Duodenal mucosa (tissue), 2 donors: Measurements from ENCODE around the gene PLD1.
A peak's percentile ranks its signal among the peaks of the same experiment; 100 is the strongest.
"Not testable (repeated sequence)": the region's sequence is repeated elsewhere in the genome, so short reads cannot be mapped to it uniquely, and the experiment has no call there.

Source experiments
- H3K27ac ChIP-seq: one replicate; pipeline ENCODE4 v1.7.0; 2013; ENCODE audit warnings: low read depth, low read length
- H3K27me3 ChIP-seq, 2 donors: one replicate each; pipeline ENCODE4 v1.7.0; 2013; ENCODE audit warnings: low read length in 2 of 2, control low read depth in 1 of 2; ENCODE audit not compliant: insufficient read depth in 2 of 2, control insufficient read depth in 1 of 2
- H3K36me3 ChIP-seq, 2 donors: one replicate each; pipeline ENCODE4 v1.7.0; 2013; ENCODE audit warnings: low read length in 2 of 2, control low read depth in 1 of 2; ENCODE audit not compliant: insufficient read depth in 2 of 2, control insufficient read depth in 1 of 2
- H3K4me1 ChIP-seq, 2 donors: one replicate each; pipeline ENCODE4 v1.7.0; 2013; ENCODE audit warnings: low read length in 2 of 2, control low read depth in 1 of 2; ENCODE audit not compliant: insufficient read depth in 2 of 2, control insufficient read depth in 1 of 2
- H3K4me3 ChIP-seq, 2 donors: one replicate each; pipeline ENCODE4 v1.7.0; 2013; ENCODE audit warnings: low read length in 2 of 2, low read depth in 1 of 2
- H3K9ac ChIP-seq, 2 donors: one replicate each; pipeline ENCODE4 v1.7.0; 2013; ENCODE audit warnings: low read length in 2 of 2, low read depth in 1 of 2
- H3K9me3 ChIP-seq, 2 donors: one replicate each; pipeline ENCODE4 v1.7.0; 2013; ENCODE audit warnings: low read length in 2 of 2, control low read depth in 1 of 2; ENCODE audit not compliant: control insufficient read depth in 1 of 2

The PLD1 gene

DNA sequence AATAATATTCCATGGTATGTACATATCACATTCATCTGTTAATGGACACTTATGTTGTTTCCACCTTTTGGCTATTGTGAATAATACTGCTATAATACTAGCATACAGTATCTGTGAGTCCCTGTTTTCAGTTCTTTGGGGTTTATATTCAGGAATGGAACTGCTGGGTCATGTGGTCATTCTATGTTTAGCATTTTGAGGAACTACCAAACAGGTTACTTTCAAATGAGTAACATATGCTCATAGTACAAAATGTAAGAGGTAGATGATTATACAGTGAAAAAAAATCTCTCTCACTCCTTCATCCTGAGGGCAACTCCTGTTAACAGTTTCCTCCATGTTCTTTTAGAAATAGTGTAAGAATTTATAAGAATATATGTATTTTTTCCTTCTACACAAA lies 162.2 kb downstream of the PLD1 start:
- Histone ChIP-seq H3K36me3 (peaks cover 18 to 20% of the 10 kb centered on the region in 2 donors), H3K27ac (no peak overlapping the region), H3K4me3 (no peak overlapping the region), H3K9me3 (no peaks in the 10 kb centered on the region), H3K4me1 (peaks cover 3 to 6% of the 10 kb centered on the region in 2 donors), H3K27me3 (no peaks in the 10 kb centered on the region), H3K9ac (no peak overlapping the region)

DNA sequence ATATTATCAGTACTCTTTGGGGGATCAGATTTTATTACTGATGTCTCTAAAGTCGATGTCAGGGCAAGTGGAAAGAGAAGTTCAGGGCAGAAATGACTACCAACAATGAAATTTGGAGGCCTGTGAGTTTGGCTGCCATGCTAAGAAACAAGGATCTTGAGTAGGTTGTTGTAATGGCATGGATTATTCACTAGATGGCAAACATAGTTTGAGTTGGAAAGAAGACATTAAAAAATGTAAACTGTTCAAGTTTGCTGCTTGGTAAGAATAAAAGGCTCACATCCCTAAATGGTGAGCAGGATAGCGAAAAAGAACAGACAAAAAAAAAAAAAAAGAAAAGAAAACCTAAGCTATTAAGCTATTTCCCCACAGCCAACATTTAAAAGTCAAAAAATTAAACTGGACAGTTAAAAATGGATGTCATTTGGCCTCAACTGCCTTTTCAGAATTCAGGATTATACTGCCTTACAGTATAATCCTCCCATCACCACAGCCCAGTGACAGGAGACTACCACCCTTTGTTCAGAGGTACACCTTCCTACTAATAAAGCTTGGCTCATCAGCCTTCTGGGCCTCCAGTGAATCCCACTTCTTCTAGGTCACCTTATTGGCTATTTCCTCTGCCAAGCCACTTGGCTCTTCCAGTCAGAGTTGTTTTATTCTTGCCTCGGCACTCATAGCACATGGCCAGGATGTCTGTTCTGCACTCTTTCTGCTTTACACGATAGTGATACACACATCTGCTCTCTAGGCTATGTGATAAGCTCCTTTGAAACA lies 163.7 kb downstream of the PLD1 start:
- Histone ChIP-seq H3K4me1 (peaks cover 3 to 6% of the 10 kb centered on the region in 2 donors), H3K27ac (no peak overlapping the region), H3K36me3 (peaks cover 23 to 26% of the 10 kb centered on the region in 2 donors), H3K9me3 (no peaks in the 10 kb centered on the region), H3K4me3 (no peak overlapping the region), H3K27me3 (no peaks in the 10 kb centered on the region), H3K9ac (peak overlapping the region in 1 of 2 donors; percentile 20)

DNA sequence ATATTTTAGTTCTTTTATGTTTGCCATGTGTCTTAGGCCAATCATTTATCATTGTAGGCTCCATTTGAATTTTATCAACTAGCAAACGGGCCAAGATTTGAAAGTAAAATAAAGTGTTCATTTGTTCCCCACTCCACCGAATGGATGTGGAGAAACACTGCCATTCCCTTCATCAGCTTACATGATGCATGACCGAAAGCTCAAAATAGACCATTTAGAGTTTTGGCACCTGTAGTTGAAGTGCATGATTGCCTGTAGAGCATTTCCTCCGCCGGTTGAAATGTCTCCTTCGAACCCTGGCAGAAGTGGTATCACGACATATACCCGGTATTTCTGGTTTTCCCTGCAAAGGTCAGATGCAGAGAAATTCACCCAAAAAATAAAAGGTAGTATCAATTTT lies 165.6 kb downstream of the PLD1 start:
- no peak overlapping the region for H3K9ac ChIP-seq
- no peaks in the 10 kb centered on the region for H3K9me3 ChIP-seq
- H3K27me3 ChIP-seq, result no peaks in the 10 kb centered on the region
- no peak overlapping the region for H3K27ac ChIP-seq
- H3K4me3 ChIP-seq, result no peak overlapping the region
- peaks cover 0 to 6% of the 10 kb centered on the region in 2 donors for H3K4me1 ChIP-seq
- peaks cover 19 to 21% of the 10 kb centered on the region in 2 donors for H3K36me3 ChIP-seq

- Histone ChIP-seq H3K4me1 (peaks cover 0 to 6% of the 10 kb centered on the region in 2 donors), H3K36me3 (peaks cover 19 to 23% of the 10 kb centered on the region in 2 donors), H3K9me3 (no peaks in the 10 kb centered on the region), H3K4me3 (no peak overlapping the region), H3K9ac (no peak overlapping the region), H3K27me3 (no peaks in the 10 kb centered on the region), H3K27ac (no peak overlapping the region)
Observed at GRCh38 chr3:171643681-171644080, 166.6 kb downstream of the PLD1 start.

DNA sequence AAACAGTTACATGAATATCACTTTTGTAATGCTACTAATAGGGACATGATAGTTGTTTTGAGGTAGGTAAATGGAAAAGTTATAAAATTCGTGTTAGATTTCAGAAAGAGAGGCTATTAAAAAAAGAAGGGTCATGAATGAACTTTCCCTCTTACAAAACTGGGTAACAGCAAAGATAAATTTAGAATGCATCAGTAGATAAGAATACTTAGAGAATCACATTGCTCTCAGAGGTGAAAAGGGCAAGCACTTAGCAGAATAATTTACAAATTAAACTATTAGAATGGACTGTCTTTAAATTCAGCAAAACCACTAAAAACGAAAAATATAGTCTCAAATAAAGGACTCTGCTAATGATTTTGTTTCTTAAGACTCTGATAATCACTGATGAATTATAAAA lies 167.2 kb downstream of the PLD1 start:
- Histone ChIP-seq H3K36me3 (peaks cover 19 to 28% of the 10 kb centered on the region in 2 donors), H3K27ac (no peak overlapping the region), H3K27me3 (no peaks in the 10 kb centered on the region), H3K4me3 (no peak overlapping the region), H3K9ac (no peak overlapping the region), H3K4me1 (peaks cover 0 to 6% of the 10 kb centered on the region in 2 donors), H3K9me3 (no peaks in the 10 kb centered on the region)

DNA sequence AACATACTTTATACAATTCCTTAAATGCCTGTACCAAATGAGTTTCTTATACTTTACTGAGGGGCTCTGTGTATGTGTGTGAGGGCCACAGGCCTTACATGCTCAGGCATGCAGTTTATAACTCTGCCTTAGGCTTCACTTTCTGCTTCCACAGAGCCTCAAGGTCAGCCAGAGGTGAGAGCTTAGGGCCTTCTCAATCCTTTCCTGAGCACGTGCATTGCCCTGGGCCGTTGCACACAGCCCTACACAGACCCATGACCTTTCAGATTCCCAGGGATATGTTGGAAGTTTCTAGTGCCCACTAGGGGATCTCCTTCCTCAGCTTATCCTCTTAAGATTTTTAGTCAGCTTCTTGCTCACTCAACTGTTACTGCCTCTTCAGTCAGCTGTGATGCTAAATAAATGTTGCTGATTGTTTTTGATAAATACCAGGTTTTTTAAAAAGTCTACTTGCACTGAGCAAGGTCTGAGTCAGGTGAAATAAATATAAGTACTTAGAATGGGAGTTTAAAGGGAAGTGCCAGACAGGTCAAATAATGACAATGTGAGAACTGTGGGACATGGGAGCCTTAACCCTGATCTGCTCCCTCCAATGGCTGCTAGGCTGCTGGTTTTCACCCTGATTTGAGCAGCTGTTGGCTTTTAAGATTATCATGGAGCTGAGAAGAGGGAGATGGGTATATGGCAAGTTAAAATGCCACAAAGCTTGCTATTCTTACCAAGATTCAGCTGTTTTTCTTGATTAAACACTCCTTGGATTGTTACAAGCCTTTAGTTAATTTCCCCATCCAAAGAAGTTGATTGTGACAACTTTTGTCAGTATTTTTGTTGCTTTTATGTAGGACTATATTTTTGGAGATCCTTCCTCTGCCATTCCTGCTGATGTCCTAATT lies 169.5 kb downstream of the PLD1 start:
- no peaks in the 10 kb centered on the region for H3K27me3 ChIP-seq
- H3K4me3 ChIP-seq, result no peak overlapping the region
- H3K9ac ChIP-seq, result no peak overlapping the region
- no peaks in the 10 kb centered on the region for H3K9me3 ChIP-seq
- no peaks in the 10 kb centered on the region for H3K4me1 ChIP-seq
- H3K27ac ChIP-seq, result no peak overlapping the region
- peaks cover 19 to 35% of the 10 kb centered on the region in 2 donors for H3K36me3 ChIP-seq

- Histone ChIP-seq H3K27ac (no peak overlapping the region), H3K27me3 (no peaks in the 10 kb centered on the region), H3K4me1 (no peaks in the 10 kb centered on the region), H3K36me3 (peaks cover 3 to 27% of the 10 kb centered on the region in 2 donors), H3K9me3 (no peaks in the 10 kb centered on the region), H3K4me3 (no peak overlapping the region), H3K9ac (no peak overlapping the region)
Observed at GRCh38 chr3:171636666-171637065, 173.6 kb downstream of the PLD1 start.

DNA sequence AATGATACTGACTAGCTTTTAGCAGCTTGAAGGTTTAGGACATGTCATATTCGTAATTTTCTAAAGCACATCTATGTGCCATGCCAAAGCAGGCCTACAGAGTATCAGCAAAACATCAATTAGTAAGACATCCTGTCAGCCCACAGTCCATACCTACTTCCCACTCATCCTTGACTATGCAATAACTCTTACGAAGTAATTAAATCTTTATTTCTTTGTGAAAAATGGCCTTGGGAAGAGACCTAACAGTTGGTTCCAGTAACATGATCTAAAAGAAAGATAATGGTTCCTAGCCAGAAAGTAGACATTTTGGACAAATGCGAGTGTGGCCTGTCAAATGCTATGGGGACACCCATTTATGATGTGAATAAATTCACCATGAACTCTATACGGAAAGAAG lies 177.5 kb downstream of the PLD1 start:
- Histone ChIP-seq H3K27me3 (no peaks in the 10 kb centered on the region), H3K27ac (no peak overlapping the region), H3K4me1 (no peaks in the 10 kb centered on the region), H3K4me3 (no peak overlapping the region), H3K9ac (no peak overlapping the region), H3K9me3 (no peaks in the 10 kb centered on the region), H3K36me3 (peaks cover 0 to 19% of the 10 kb centered on the region in 2 donors)

DNA sequence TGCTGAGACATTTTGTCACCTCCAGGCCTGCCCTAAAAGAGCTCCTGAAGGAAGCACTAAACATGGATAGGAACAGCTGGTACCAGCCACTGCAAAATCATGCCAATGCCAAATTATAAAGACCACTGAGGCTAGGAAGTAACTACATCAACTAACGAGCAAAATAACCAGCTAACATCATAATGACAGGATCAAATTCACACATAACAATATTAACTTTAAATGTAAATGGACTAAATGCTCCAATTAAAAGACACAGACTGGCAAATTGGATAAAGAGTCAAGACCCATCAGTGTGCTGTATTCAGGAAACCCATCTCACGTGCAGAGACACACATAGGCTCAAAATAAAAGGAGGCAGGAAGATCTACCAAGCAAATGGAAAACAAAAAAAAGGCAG lies 183.5 kb downstream of the PLD1 start:
- not testable (repeated sequence) for H3K9ac ChIP-seq, H3K27me3 ChIP-seq, H3K9me3 ChIP-seq

DNA sequence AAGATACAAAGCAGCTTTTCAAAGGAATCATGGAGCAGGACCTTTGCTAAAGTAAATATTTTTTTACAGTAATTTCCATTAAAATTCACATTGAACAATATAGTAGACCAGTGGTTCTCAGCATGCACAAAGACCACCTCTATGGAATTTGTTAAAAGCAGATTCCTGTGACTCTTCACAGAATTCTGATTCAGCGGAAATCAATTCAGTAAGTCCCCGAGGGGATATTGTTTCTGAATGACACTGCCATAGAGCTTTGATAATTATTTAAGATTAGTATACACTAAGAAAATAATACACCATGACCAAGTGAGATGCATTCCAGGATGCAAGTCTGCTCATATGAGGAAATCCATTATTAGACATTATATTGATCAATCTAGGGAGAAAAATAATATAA lies 188.2 kb downstream of the PLD1 start:
- H3K27ac ChIP-seq, result no peak overlapping the region
- no peaks in the 10 kb centered on the region for H3K27me3 ChIP-seq
- H3K4me1 ChIP-seq, result no peaks in the 10 kb centered on the region
- H3K36me3 ChIP-seq, result peaks cover 16 to 17% of the 10 kb centered on the region in 2 donors
- no peak overlapping the region for H3K4me3 ChIP-seq
- no peaks in the 10 kb centered on the region for H3K9me3 ChIP-seq
- H3K9ac ChIP-seq, result no peak overlapping the region

More for the DNA sequence above, 183.5 kb downstream of the PLD1 start:
- not testable (repeated sequence) for H3K4me3 ChIP-seq, H3K36me3 ChIP-seq, H3K27ac ChIP-seq, H3K4me1 ChIP-seq
